Neuronal stem cell (in vitro differentiated cells): Measurements from ENCODE around the gene CNNM2.

ENCODE experiments used
- DNase-seq: peaks from one replicate; pipeline ENCODE4 v3.0.0-alpha.2; 2013; ENCODE audit warnings: low spot score
- H2AFZ ChIP-seq: one replicate; pipeline ENCODE4 v1.6.1; 2013; ENCODE audit warnings: mild to moderate bottlenecking, low read length, inconsistent platforms
- H2AK5ac ChIP-seq: 2 replicates; pipeline ENCODE4 v1.6.1; 2013; ENCODE audit warnings: low read depth, mild to moderate bottlenecking, inconsistent platforms, low read length, moderate library complexity, mixed read lengths
- H2BK120ac ChIP-seq: 2 replicates; pipeline ENCODE4 v1.6.1; 2013; ENCODE audit warnings: low read depth, mild to moderate bottlenecking, inconsistent platforms, low read length, moderate library complexity, mixed read lengths
- H2BK12ac ChIP-seq: one replicate; pipeline ENCODE4 v1.6.1; 2013; ENCODE audit warnings: low read length, inconsistent platforms
- H2BK15ac ChIP-seq: 2 replicates; pipeline ENCODE4 v1.6.1; 2013; ENCODE audit warnings: mild to moderate bottlenecking, low read length, inconsistent platforms, mixed read lengths
- H2BK5ac ChIP-seq: one replicate; pipeline ENCODE4 v1.6.1; 2013; ENCODE audit warnings: inconsistent platforms, mild to moderate bottlenecking, low read length, moderate library complexity
- H3K14ac ChIP-seq: one replicate; pipeline ENCODE4 v1.6.1; 2013; ENCODE audit warnings: low read length, inconsistent platforms
- H3K18ac ChIP-seq: 2 replicates; pipeline ENCODE4 v1.6.1; 2013; ENCODE audit warnings: low read length, inconsistent platforms
- H3K23ac ChIP-seq: 2 replicates; pipeline ENCODE4 v1.6.1; 2013; ENCODE audit warnings: low read depth, mild to moderate bottlenecking, mixed read lengths, low read length, inconsistent platforms; ENCODE audit not compliant: poor library complexity
- H3K27ac ChIP-seq: replicated peaks from 3 replicates; pipeline ENCODE4 v1.5.1; 2013; ENCODE audit warnings: low read length, inconsistent platforms
- H3K27me3 ChIP-seq, 3 experiments: 2 replicates each; pipeline ENCODE4 v1.6.1; 2013; ENCODE audit warnings: low read length in 3 of 3, mild to moderate bottlenecking in 2 of 3, inconsistent platforms in 1 of 3, low read depth in 1 of 3, mixed read lengths in 1 of 3, moderate library complexity in 1 of 3; ENCODE audit not compliant: control insufficient read depth in 3 of 3, insufficient read depth in 3 of 3
- H3K36me3 ChIP-seq, 2 donors: replicated peaks in 1 of 2; 2 replicates each; pipeline ENCODE4 v1.6.1; 2013; ENCODE audit warnings: low read length in 2 of 2; ENCODE audit not compliant: control insufficient read depth in 2 of 2, insufficient read depth in 2 of 2
- H3K4ac ChIP-seq: 2 replicates; pipeline ENCODE4 v1.6.1; 2013; ENCODE audit warnings: inconsistent platforms, mild to moderate bottlenecking, low read length, moderate library complexity
- H3K4me1 ChIP-seq, 2 donors: 1 replicate in 1 of 2; 2 replicates in 1 of 2; pipeline ENCODE4 v1.6.1; 2013; ENCODE audit warnings: low read length in 2 of 2, low read depth in 1 of 2; ENCODE audit not compliant: control insufficient read depth in 2 of 2, insufficient read depth in 1 of 2
- H3K4me2 ChIP-seq: one replicate; pipeline ENCODE4 v1.6.1; 2013; ENCODE audit warnings: mild to moderate bottlenecking, low read length, inconsistent platforms; ENCODE audit not compliant: insufficient read depth, poor library complexity, severe bottlenecking
- H3K4me3 ChIP-seq, 2 donors: 2 replicates each; pipeline ENCODE4 v1.5.1; 2013; ENCODE audit warnings: low read length in 2 of 2, mild to moderate bottlenecking in 2 of 2, inconsistent platforms in 1 of 2, moderate library complexity in 1 of 2
- H3K79me1 ChIP-seq: one replicate; pipeline ENCODE4 v1.6.1; 2013; ENCODE audit warnings: low read depth, mild to moderate bottlenecking, inconsistent platforms, low read length, moderate library complexity
- H3K9ac ChIP-seq: one replicate; pipeline ENCODE4 v1.6.1; 2013; ENCODE audit warnings: mild to moderate bottlenecking, low read depth, low read length, inconsistent platforms; ENCODE audit not compliant: poor library complexity
- H3K9me3 ChIP-seq, 2 donors: replicated peaks in 1 of 2; 2 replicates each; pipeline versions ENCODE3 to v1.6.1; 2013; ENCODE audit warnings: low read length in 2 of 2, mild to moderate bottlenecking in 2 of 2, inconsistent platforms in 1 of 2, low read depth in 1 of 2, mixed read lengths in 1 of 2, moderate library complexity in 1 of 2; ENCODE audit not compliant: control insufficient read depth in 2 of 2, insufficient read depth in 1 of 2
- H4K8ac ChIP-seq: one replicate; pipeline ENCODE4 v1.6.1; 2013; ENCODE audit warnings: low read depth, mild to moderate bottlenecking, inconsistent platforms, low read length, moderate library complexity
- H4K91ac ChIP-seq: one replicate; pipeline ENCODE4 v1.6.1; 2013; ENCODE audit warnings: low read length, low read depth, mild to moderate bottlenecking, inconsistent platforms; ENCODE audit not compliant: poor library complexity
- WGBS, 2 donors: extraction: QIAGEN DNeasy Blood & Tissue Kit; methylation state at CpG; one replicate each; pipeline ENCODE4 v1.1.7; 2013; ENCODE audit warnings: missing lambda C conversion rate in 2 of 2, mixed read lengths in 1 of 2; ENCODE audit not compliant: insufficient read length in 2 of 2, insufficient replicate concordance in 1 of 2; ENCODE audit errors: extremely low coverage in 2 of 2; 5-methylcytosine and 5-hydroxymethylcytosine counted together

Gene CNNM2

GRCh38 chr10:103079946-103080345, 161.9 kb downstream of the CNNM2 start:
- Histone ChIP-seq H4K91ac (no peak overlapping the region), H2BK120ac (no peak overlapping the region), H3K36me3 (peaks cover 16 to 63% of the 10 kb centered on the region in 2 donors), H3K23ac (no peak overlapping the region), H3K4ac (no peak overlapping the region), H3K9ac (no peak overlapping the region), H2BK15ac (no peak overlapping the region), H3K14ac (no peak overlapping the region), H3K27ac (no peak overlapping the region), H2BK5ac (no peak overlapping the region), H4K8ac (no peak overlapping the region), H3K4me3 (no peak overlapping the region), H3K79me1 (no peaks in the 10 kb centered on the region), H3K9me3 (no peaks in the 10 kb centered on the region), H2AK5ac (no peak overlapping the region), H3K4me2 (no peak overlapping the region), H3K27me3 (no peaks in the 10 kb centered on the region), H2AFZ (no peak overlapping the region), H3K4me1 (no peaks in the 10 kb centered on the region), H2BK12ac (no peak overlapping the region), H3K18ac (no peak overlapping the region)
- WGBS, 2 donors: no CpG with 5 or more reads among the region's 11 CpGs
- no peak for DNase-seq

GRCh38 chr10:103080891-103081581, 162.9 kb downstream of the CNNM2 start:
- no peak overlapping the region for H3K14ac ChIP-seq
- H3K23ac ChIP-seq: no peak overlapping the region
- no peak overlapping the region for H3K4me3 ChIP-seq
- H3K9ac ChIP-seq: no peak overlapping the region
- H3K36me3 ChIP-seq: peaks cover 17 to 73% of the 10 kb centered on the region in 2 donors
- H2AK5ac ChIP-seq: no peak overlapping the region
- no peak overlapping the region for H2BK12ac ChIP-seq
- H2BK120ac ChIP-seq: no peak overlapping the region
- no peak overlapping the region for H3K4ac ChIP-seq
- no peaks in the 10 kb centered on the region for H3K4me1 ChIP-seq
- H3K79me1 ChIP-seq: no peaks in the 10 kb centered on the region
- no peak overlapping the region for H4K91ac ChIP-seq
- H3K4me2 ChIP-seq: no peak overlapping the region
- no peak for DNase-seq
- H2BK15ac ChIP-seq: no peak overlapping the region
- H3K18ac ChIP-seq: no peak overlapping the region
- H3K27ac ChIP-seq: no peak overlapping the region
- H2BK5ac ChIP-seq: no peak overlapping the region
- H3K9me3 ChIP-seq: no peaks in the 10 kb centered on the region
- H2AFZ ChIP-seq: no peak overlapping the region
- H3K27me3 ChIP-seq: no peaks in the 10 kb centered on the region
- WGBS, 2 donors: no CpG with 5 or more reads among the region's 4 CpGs
- H4K8ac ChIP-seq: no peak overlapping the region

- H3K9me3 ChIP-seq: no peaks in the 10 kb centered on the region
- no peak overlapping the region for H4K8ac ChIP-seq
- no peak overlapping the region for H4K91ac ChIP-seq
- H2BK5ac ChIP-seq: no peak overlapping the region
- H3K27ac ChIP-seq: no peak overlapping the region
- no peak overlapping the region for H3K4me2 ChIP-seq
- H2BK12ac ChIP-seq: no peak overlapping the region
- no peak overlapping the region for H3K23ac ChIP-seq
- H2AFZ ChIP-seq: no peak overlapping the region
- H3K4ac ChIP-seq: no peak overlapping the region
- no peak for DNase-seq
- peaks cover 11 to 72% of the 10 kb centered on the region in 2 donors for H3K36me3 ChIP-seq
- WGBS, 2 donors: no CpG with 5 or more reads among the region's 1 CpG
- no peak overlapping the region for H3K4me3 ChIP-seq
- no peak overlapping the region for H2BK120ac ChIP-seq
- H3K14ac ChIP-seq: no peak overlapping the region
- no peak overlapping the region for H2AK5ac ChIP-seq
- H3K27me3 ChIP-seq: no peaks in the 10 kb centered on the region
- H3K4me1 ChIP-seq: no peaks in the 10 kb centered on the region
- H3K79me1 ChIP-seq: no peaks in the 10 kb centered on the region
- no peak overlapping the region for H3K9ac ChIP-seq
- H3K18ac ChIP-seq: no peak overlapping the region
- H2BK15ac ChIP-seq: no peak overlapping the region
These were observed 164.6 kb downstream of the CNNM2 start for GRCh38 chr10:103082683-103083082.

- Histone ChIP-seq H3K9me3 (no peaks in the 10 kb centered on the region), H3K27ac (no peak overlapping the region), H3K79me1 (no peaks in the 10 kb centered on the region), H3K4me3 (no peak overlapping the region), H3K27me3 (no peaks in the 10 kb centered on the region), H3K23ac (no peak overlapping the region), H2BK120ac (no peak overlapping the region), H4K8ac (no peak overlapping the region), H4K91ac (no peak overlapping the region), H3K4me1 (no peaks in the 10 kb centered on the region), H2BK15ac (no peak overlapping the region), H2BK12ac (no peak overlapping the region), H3K18ac (no peak overlapping the region), H2BK5ac (no peak overlapping the region), H3K14ac (no peak overlapping the region), H3K36me3 (peaks cover 8 to 75% of the 10 kb centered on the region in 2 donors), H3K4me2 (no peak overlapping the region), H3K9ac (no peak overlapping the region), H3K4ac (no peak overlapping the region), H2AK5ac (no peak overlapping the region), H2AFZ (no peak overlapping the region)
- WGBS, 2 donors: no CpG with 5 or more reads among the region's 7 CpGs
- no peak for DNase-seq
These were observed 165.3 kb downstream of the CNNM2 start for GRCh38 chr10:103083266-103083976.
